Activated CD8-positive, alpha-beta T cell treated with anti-CD3 and anti-CD28 coated beads for 36 hours (primary cell): ENCODE data around the gene RIMBP2. TPM values are rescaled to one million over a fixed set of nuclear protein-coding genes. Genes with fewer than 3 reads are reported as not detected.

Source experiments
- ATAC-seq: fragments of 200-7000 bp; cut with Tn5 transposase; one replicate; pipeline ENCODE4 v1.10.0; 2021; ENCODE audit warnings: mild to moderate bottlenecking, moderate library complexity
- CTCF ChIA-PET: fragments of 350-600 bp; sonication (Branson Sonifier 250); formaldehyde crosslinking; loops from one replicate; lab custom pipeline; 2021; ENCODE audit warnings: antibody characterized with exemption; lab: Charles Lee
- POLR2A ChIA-PET: fragments of 350-600 bp; sonication (Branson Sonifier 250); formaldehyde crosslinking; loops from one replicate; lab custom pipeline; 2021; ENCODE audit warnings: antibody characterized with exemption; lab: Charles Lee
- DNase-seq: peaks from one replicate; pipeline ENCODE4 v3.0.0-alpha.2; 2020
- H3K27ac Mint-ChIP-seq: one replicate; pipeline ENCODE4 v1.8.0; 2021; ENCODE audit warnings: mild to moderate bottlenecking, mixed read lengths
- H3K27me3 Mint-ChIP-seq: one replicate; pipeline ENCODE4 v1.8.0; 2021; ENCODE audit warnings: mixed read lengths
- H3K36me3 Mint-ChIP-seq: one replicate; pipeline ENCODE4 v1.8.0; 2021; ENCODE audit warnings: low read depth, mixed read lengths
- H3K4me1 Mint-ChIP-seq: one replicate; pipeline ENCODE4 v1.8.0; 2021; ENCODE audit warnings: low read depth, mixed read lengths
- H3K4me3 Mint-ChIP-seq: one replicate; pipeline ENCODE4 v1.8.0; 2021; ENCODE audit warnings: mild to moderate bottlenecking, moderate library complexity, mixed read lengths
- H3K9me3 Mint-ChIP-seq: one replicate; pipeline ENCODE4 v1.8.0; 2021; ENCODE audit warnings: mixed read lengths
- CTCF ChIP-seq: fragments of 200-600 bp; IDR thresholded peaks from one replicate; pipeline ENCODE4 v1.8.0; 2022; ENCODE audit warnings: antibody characterized with exemption, mild to moderate bottlenecking
- intact Hi-C: fragments of 100-400 bp; cut with micrococcal nuclease; formaldehyde crosslinking; loops from one replicate; pipeline ENCODE4 v1.10.0; 2022
- total RNA-seq, 2 experiments: library from RNA; stranded (reverse); gene quantifications; one replicate each; pipeline ENCODE4 v1.2.3, GENCODE V29; 2021

Gene RIMBP2
- total RNA-seq, 2 experiments from 2014 or later, result not detected

- intact Hi-C loops, result no loop called here
- Mint-ChIP-seq H3K36me3 (no peaks in the 10 kb centered on the region), H3K4me1 (no peaks in the 10 kb centered on the region), H3K4me3 (no peak overlapping the region), H3K27ac (no peak overlapping the region), H3K9me3 (peaks cover 10% of the 10 kb centered on the region), H3K27me3 (peaks cover 2% of the 10 kb centered on the region)
- DNase-seq (no peak), ATAC-seq (no peak)
- no peak for TF ChIP-seq CTCF
- CTCF ChIA-PET, result no interaction called here
- POLR2A ChIA-PET, result no interaction called here
Measured at GRCh38 chr12:130672089-130672820, 43.8 kb downstream of the RIMBP2 start.

- H3K4me3 Mint-ChIP-seq, result no peak overlapping the region
- peaks cover 12% of the 10 kb centered on the region for H3K9me3 Mint-ChIP-seq
- CTCF ChIA-PET, result no interaction called here
- DNase-seq (no peak), ATAC-seq (no peak)
- no peaks in the 10 kb centered on the region for H3K4me1 Mint-ChIP-seq
- TF ChIP-seq CTCF, result no peak
- intact Hi-C loops, result no loop called here
- H3K27ac Mint-ChIP-seq, result no peak overlapping the region
- peaks cover 2% of the 10 kb centered on the region for H3K27me3 Mint-ChIP-seq
- no peaks in the 10 kb centered on the region for H3K36me3 Mint-ChIP-seq
- POLR2A ChIA-PET, result no interaction called here
Measured at GRCh38 chr12:130671556-130671955, 44.5 kb downstream of the RIMBP2 start.

GRCh38 chr12:130669797-130670196 is 46.3 kb downstream of the RIMBP2 start:
- DNase-seq (no peak), ATAC-seq (no peak)
- CTCF ChIA-PET, result no interaction called here
- peaks cover 2% of the 10 kb centered on the region for H3K27me3 Mint-ChIP-seq
- intact Hi-C loops, result no loop called here
- no peaks in the 10 kb centered on the region for H3K4me1 Mint-ChIP-seq
- H3K27ac Mint-ChIP-seq, result no peak overlapping the region
- H3K9me3 Mint-ChIP-seq, result peaks cover 12% of the 10 kb centered on the region
- no peaks in the 10 kb centered on the region for H3K36me3 Mint-ChIP-seq
- POLR2A ChIA-PET, result no interaction called here
- H3K4me3 Mint-ChIP-seq, result no peak overlapping the region
- no peak for TF ChIP-seq CTCF

- DNase-seq, result no peak
- no peak overlapping the region for H3K27ac Mint-ChIP-seq
- ATAC-seq, result no peak
- ChIA-PET CTCF (no interaction called here), POLR2A (no interaction called here)
- H3K36me3 Mint-ChIP-seq, result no peaks in the 10 kb centered on the region
- H3K4me3 Mint-ChIP-seq, result no peak overlapping the region
- peaks cover 2% of the 10 kb centered on the region for H3K27me3 Mint-ChIP-seq
- intact Hi-C loops, result no loop called here
- peaks cover 12% of the 10 kb centered on the region for H3K9me3 Mint-ChIP-seq
- TF ChIP-seq CTCF, result no peak
- no peaks in the 10 kb centered on the region for H3K4me1 Mint-ChIP-seq
Measured at GRCh38 chr12:130669205-130669557, 46.9 kb downstream of the RIMBP2 start.

- POLR2A ChIA-PET, result no interaction called here
- no peaks in the 10 kb centered on the region for H3K36me3 Mint-ChIP-seq
- TF ChIP-seq CTCF, result no peak
- H3K27ac Mint-ChIP-seq, result no peak overlapping the region
- CTCF ChIA-PET, result no interaction called here
- H3K27me3 Mint-ChIP-seq, result peaks cover 2% of the 10 kb centered on the region
- H3K4me1 Mint-ChIP-seq, result no peaks in the 10 kb centered on the region
- H3K4me3 Mint-ChIP-seq, result no peak overlapping the region
- no peak for DNase-seq
- intact Hi-C loops, result no loop called here
- ATAC-seq, result no peak
- peaks cover 12% of the 10 kb centered on the region for H3K9me3 Mint-ChIP-seq
Measured at GRCh38 chr12:130668286-130669204, 47.6 kb downstream of the RIMBP2 start.
